NCI-H748 (cell line): ENCODE measurements around the gene UBAP2L.
A peak's percentile ranks its signal among the peaks of the same experiment; 100 is the strongest.

ENCODE experiments used
- DNase-seq: peaks from one replicate; lab custom pipeline; 2025; ENCODE audit not compliant: unreplicated experiment; lab: John Stamatoyannopoulos, UW

Gene UBAP2L, protein sequence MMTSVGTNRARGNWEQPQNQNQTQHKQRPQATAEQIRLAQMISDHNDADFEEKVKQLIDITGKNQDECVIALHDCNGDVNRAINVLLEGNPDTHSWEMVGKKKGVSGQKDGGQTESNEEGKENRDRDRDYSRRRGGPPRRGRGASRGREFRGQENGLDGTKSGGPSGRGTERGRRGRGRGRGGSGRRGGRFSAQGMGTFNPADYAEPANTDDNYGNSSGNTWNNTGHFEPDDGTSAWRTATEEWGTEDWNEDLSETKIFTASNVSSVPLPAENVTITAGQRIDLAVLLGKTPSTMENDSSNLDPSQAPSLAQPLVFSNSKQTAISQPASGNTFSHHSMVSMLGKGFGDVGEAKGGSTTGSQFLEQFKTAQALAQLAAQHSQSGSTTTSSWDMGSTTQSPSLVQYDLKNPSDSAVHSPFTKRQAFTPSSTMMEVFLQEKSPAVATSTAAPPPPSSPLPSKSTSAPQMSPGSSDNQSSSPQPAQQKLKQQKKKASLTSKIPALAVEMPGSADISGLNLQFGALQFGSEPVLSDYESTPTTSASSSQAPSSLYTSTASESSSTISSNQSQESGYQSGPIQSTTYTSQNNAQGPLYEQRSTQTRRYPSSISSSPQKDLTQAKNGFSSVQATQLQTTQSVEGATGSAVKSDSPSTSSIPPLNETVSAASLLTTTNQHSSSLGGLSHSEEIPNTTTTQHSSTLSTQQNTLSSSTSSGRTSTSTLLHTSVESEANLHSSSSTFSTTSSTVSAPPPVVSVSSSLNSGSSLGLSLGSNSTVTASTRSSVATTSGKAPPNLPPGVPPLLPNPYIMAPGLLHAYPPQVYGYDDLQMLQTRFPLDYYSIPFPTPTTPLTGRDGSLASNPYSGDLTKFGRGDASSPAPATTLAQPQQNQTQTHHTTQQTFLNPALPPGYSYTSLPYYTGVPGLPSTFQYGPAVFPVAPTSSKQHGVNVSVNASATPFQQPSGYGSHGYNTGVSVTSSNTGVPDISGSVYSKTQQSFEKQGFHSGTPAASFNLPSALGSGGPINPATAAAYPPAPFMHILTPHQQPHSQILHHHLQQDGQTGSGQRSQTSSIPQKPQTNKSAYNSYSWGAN

DNA sequence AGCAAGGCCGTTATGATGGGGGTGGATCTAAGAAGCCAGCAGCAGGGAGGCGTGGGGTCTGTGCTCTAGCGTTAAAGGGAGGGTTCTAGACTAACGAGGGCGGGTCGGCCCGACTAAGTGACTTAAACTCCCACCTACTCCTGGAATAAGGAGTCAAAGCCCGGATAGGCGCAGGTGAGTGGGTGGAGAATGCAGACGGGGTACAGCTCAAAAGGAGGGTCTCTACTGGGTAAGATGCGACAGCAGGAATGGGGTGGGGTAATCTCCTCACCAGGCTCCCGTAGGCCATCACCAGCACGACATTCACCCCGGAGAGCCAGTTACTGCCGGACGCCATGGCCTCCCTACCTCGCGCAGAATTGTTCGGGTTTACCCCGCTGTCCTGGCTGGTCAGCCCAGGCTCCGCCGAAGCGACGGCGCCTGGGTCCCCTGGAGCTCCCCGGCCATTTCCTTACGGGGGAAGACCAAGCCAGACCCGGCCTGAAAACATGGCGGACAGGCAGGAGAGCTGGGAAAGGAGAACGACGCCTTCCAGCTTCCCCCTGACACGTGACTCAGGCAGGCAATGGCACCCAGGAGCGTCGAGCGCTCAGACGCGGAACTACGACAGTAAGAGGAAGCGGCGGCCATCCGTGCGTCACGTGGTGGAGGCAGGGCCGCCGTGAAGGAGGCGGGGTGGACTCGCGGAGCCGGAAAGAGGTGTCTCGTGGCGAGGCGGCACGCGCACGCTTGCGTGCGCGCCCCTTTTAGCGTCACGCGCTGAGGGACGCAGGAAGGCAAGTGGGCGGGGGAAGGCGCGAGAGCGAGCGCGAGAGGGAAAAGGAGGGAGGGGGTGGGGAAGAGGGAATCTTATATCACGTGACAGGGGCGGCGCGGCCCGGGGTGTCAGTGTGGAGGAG, at the start of gene UBAP2L:
Gene UBAP2L (plus strand): TSS at position 885 of the 899 bp plus-strand sequence. CDS start 4,169 bp downstream, outside the sequence.
- DNase-seq, result peak; percentile 100

DNA sequence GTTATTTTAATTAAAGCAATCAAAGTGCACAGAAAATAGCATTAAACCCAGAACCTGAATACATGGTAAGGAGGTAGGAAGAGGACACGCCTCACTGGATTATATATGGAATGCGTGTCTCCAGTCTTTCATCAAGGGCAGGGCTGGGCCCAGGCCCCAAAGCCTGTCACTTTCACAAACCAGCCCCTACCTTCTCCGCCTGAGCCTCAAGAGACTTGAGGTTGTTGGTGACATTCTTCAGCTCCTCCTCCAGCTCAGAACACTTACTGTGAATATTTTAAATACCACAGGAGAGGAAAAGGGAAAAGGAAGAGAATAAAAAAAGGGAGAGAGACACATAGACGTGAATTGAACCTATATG, 49.6 kb upstream of the UBAP2L start:
- no peak for DNase-seq

DNA sequence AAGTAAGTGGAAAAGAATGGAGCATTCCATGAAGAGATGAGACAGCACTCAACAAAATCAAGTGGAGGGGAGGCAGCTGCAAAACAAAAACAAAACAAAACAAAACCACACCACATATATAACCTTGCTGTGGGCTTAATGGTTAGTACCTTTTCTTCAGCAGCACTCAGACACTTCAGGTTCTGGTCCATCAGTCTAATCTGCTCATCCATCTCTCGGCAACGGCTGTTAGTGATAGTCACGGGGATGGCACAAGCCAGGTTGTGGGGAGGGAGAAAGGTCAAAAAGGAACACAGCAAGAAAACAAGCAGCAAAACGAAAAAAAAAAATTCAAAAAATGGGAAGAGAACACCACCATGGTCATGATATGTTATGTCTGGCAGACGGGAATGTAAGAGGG, 48.9 kb upstream of the UBAP2L start:
- DNase-seq, result no peak

DNA sequence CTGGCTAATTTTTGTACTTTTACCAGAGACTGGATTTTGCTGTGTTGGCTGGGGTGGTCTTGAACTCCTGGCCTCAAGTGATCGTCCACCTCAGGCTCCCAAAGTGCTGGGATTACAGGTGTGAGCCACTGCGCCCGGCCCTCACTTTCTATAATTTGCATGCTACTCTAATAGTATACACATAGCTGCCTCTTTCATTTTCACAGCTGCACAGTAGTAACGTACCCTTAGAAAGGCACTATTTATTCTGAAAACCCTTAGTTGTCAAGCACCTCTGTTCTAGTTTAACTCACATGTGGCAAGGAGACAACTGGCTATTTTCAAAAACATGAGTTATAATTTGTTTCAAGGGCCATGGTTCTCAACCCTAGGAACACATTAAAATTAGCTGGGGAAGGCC, 46.1 kb upstream of the UBAP2L start:
- no peak for DNase-seq

DNA sequence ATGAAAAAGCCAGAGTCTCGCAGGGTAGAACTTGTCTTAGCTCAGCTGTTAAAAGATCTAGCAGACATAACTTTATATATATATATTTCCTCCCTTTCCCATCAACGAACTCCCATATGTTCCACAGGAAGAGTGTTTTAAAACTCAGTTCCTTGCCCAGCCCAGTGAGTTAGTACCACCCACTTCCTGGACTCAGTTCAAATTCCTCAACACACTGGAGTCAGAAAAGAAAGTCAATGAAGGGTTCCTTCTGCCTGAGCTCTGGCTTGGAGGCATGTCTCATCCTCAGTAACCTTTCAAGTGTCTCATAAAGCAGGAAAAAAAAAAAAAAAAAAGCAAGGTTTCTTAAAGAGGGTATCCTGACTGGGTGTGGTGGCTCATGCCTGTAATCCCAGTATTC, 44.4 kb upstream of the UBAP2L start:
- DNase-seq, result no peak

DNA sequence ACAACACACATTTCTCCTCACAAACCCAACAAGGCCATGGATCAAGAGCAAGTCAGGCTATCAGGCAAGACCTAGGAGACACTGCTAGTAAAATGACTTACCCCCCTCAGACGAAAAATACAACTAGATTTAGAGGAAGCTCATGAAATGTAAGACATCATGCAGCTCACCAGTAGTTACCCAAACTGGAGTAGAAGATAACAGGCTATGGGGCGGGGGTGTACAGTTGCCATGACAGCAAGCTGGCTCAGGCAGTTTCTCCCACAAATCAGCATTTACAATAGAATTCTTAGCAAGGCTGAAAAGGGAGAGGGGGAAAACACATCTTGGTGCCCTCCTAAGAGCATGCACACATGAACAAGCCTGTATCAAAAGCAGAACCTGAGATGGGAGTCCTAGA, 42.7 kb upstream of the UBAP2L start:
- no peak for DNase-seq

DNA sequence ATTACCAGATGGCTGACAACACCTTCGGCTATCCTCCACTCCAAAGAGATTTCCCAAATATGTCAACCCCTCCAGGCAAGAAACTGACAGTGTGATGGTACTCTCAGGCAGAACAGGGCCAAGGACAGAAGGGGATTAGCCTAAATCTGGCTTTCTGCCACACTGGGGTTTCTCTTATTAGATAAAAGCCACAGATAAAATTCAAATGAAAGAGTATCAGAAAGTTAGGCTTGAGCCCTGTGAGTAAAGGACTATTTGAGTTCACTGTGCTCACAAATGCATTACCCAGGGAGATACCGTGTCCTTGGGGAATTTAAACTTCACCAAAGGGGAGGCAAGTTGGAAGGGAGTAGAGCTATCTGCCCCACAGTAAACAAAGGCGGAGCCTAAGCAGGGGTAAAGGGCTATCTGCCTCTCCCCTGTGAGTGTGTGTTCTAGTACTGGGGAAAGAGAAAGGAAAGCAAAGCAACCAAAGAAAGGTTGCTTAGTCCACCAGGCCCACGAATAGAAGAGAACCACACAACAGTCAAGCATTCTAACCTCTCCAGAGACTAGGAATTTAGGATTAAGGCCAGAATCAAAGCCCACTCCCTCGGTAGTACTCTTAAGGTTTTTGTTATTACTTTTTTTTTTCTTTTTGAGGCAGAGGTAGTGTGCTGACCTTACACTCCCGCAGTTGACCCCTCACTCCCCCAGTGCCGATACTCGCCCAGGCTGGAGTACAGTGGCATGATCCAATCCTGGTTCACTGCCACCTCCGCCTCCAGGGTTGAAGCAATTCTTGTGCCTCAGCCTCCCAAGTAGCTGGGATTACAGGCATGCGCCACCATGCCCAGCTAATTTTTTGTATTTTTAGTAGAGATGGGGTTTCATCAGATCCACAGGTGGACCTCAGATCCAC, 41.6 kb upstream of the UBAP2L start:
- no peak for DNase-seq

DNA sequence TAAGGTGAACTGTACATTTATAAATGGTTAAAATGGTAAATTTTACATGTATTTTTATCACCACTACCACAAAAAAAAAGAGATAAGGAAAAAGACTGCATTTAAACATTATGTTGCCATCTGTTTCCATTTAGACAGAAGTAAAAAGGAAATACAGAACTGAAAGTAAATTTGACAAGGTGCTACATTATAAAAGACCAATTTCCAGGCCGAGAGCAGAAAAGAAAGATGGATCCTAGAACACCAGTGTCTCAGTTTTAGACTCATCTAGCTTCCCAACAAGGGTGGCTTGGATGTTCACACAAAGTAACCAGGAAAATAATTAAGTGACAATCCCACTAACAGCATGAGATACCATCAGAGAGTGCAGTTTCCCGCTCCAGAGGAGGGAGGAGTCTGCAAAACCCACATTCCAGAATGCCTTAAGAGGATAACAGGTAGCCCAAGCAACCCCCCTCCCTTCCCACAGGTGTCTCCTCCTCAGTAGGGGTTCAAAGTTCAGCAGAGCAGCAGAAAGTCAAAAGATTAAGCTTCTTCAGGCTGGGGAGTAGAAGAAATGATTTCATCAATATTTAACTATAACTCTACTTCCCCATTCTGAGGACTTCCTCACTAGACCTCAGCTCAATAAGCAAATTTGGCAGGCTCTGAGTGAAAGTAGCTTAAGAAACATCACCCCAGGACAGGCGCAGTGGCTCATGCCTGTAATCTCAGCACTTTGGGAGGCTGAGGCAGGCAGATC, 40.6 kb upstream of the UBAP2L start:
- DNase-seq, result no peak

DNA sequence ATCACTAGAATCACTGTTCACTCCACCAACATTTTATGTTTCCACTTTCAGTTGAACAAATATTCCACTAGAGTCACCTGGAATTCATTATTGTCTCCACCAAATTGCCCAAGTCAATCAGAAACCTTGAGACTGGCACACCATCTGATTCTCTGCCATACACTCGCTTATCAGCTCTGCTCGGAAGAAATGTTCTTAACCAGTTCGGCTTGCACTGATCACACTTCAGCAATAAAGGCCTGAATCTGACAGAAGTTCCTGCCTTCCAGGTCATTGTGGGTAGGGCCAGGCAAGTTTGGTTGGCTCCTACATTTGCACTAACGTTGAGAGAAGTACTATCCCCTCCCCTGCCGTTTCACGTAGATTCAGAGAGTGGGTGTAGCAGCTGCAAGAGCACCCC, 38.8 kb upstream of the UBAP2L start:
- DNase-seq, result no peak

DNA sequence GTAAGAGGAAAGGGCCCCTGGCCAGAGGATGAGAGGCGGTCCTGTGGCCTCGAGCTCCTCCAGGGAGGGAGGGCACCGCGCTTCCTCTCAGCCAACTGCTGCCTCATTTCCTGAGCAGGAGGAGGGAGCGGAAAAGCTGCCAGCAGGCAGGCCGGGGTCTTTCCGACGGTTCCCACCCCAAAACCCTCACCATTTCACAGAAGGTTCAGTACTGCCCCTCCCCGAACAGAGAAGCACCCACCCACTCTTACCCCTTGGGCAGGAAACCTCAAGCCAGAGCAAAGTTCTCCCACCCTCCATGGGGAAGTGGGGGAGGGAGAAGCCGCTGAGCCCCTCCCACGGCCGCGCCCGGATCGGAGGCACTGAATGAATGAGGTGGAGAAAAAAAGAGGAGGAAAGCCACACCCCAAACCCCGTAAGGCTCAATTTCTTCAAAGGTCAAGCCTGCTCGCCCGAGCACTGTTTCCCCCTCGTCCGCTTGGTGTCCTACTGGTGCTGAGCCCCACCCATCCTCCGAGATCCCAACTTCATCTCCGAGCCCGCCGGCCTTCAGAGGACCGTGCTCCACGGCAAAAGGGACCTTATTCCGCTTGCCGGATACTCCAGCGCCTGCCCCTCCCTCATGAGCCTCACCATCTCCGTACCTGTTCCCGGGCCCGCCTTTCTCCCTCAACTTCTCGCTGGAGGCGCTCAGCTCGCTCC, 38.3 kb upstream of the UBAP2L start:
- DNase-seq, result peak; percentile 58

DNA sequence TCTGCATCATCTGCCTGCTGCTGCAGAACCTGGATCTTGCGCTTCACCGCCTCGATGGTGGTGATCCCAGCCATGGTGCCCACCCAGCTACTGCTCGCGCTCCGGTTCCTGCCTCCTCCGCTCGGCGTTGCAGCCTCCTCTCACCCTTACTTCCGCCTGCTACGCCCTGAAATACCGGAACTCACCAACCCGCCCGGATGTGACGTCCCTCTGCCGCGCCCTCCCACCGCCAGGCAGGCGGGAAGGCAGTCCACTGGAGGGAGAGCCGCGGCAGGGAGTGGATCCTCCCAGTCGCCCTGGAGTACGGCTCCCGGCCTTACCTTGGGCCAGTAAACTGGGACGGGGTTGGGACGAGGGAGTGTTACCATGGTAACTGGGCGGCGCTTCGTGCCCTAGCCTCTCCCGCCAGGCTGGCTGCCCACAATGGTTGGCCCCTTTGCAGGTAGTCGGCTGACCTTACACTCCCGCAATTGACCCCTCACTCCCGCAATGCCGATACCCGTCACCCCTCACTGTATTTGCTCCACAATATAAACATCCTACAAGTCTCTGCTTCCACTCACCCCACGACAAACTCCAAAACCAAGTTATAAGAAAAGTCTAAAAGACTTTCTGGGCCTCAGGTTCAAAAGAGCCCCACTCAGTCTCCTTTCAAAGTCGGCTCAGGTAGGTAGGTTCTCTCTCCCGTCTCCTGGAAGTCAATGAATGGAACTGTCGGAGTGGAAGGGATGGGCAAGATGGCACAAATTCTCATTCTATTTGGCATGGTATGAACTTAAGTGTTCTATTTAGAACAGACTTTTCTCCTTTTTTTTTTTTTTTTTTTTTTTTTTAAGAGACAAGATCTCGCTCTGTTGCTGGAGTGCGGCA, 37.5 kb upstream of the UBAP2L start:
- peak; percentile 99 for DNase-seq

DNA sequence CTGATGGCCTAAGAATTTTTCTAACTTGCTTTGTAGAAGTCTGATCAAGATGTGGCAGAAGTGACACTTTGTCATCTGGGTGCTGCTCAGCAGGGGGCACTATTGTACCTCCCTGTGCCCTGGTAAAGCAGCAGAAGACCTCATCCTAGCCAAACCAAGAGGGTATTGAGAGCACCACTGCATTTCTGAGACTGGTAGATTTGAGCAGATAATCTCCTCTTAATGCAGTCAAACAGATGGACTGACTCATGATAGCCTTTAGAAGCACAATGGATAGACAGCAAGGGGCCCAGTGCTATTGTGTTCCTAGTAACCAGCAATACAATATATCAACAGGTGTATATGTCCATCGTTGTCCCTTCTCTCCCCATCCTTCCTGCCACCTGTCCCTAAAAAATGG, 34.6 kb upstream of the UBAP2L start:
- peak; percentile 68 for DNase-seq

DNA sequence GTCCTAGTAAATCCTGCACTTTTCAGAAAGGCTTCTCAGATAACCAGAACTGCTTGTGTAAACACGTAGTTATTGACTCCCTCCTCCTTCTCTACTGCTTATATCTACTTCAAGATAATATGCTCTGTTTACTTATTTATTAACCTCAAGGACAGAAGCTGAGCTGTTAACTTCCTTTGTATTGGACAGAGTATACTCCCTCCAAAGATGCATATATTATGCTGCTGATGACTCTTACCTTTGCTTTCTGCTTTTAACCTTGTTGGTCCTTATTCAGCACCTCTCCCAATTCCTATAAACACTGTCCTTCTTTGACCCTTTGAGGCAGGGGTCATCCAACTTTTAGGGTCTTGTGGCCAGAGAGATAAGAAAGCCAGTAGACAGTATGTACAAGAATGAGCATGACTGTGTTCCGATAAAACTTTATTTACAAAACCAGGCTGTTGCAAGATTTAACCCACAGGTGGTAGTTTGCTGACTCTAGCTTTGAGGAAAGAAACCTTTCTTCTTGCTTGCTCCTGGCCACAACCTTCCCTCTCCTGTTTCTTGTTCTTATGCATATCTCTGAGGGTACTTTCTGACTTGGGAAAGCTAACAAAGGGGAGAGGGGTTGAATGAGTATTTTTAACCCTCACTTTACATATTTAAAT, 33.8 kb upstream of the UBAP2L start:
- peak; percentile 10 for DNase-seq

DNA sequence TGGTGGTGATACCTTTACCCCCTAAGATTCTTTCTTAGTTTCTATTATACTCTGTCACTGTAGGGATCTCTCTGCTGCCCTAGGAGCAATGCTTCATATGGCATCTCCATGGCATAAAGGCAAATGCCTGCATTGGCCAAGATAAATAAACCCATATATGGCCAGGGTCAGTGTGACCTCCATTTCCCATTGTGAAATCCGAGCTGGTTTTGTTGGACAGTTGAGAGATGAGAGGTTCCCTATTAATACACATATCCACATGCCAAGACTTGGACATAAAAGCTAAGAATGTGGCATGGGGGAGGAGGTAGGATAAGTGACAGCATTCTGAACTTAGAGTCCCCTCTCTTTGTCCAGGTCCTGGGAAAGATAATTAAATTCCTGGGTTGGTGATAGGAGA, 30.2 kb upstream of the UBAP2L start:
- DNase-seq, result no peak

DNA sequence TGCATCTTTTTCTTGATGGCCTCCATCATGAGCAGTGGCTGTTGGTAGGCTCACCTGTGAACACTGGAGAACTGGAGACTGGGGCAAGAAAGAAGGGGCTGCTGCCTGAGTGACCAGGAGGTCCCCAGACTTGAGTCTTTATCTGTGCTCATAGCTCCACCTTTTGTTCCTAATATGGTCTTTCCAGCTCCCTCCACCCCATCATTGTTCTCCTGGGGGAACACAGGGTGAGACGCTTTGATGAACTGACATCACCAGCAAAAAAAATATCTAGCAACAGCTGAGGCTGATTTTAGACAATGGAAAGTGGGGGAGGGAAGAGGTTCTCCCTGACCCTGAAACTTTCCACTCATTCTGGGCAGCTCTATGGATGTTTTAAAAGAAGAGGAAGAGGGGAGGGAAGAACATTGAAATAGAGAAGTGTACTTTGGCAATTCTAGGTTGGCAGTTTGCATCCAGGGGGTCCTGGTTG, 28.7 kb upstream of the UBAP2L start, which contains the start of gene TPM3:
Gene TPM3 (minus strand): TSS at position 111 of the 472 bp plus-strand sequence. CDS start 82 bp downstream, at position 29.
- DNase-seq, result no peak

DNA sequence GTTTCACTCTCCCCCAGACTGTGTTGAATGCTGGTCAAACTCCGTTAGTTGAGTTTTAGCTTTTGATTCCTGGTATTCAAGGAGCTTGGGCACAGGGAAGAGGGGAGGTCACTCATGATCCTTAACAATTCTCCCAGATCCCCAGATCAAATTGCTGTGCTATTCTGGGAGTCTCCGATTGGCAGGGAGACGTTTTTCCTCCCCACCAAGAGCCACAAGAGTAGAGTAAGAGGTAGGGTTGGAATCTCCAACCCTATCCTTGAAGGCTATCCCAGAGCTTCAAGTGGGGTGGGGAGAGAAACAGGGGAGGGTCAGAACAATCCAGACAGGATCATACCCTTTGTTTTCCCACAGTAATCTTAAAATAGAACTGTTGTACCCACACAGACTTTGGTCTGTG, 28.3 kb upstream of the UBAP2L start:
- DNase-seq, result no peak

DNA sequence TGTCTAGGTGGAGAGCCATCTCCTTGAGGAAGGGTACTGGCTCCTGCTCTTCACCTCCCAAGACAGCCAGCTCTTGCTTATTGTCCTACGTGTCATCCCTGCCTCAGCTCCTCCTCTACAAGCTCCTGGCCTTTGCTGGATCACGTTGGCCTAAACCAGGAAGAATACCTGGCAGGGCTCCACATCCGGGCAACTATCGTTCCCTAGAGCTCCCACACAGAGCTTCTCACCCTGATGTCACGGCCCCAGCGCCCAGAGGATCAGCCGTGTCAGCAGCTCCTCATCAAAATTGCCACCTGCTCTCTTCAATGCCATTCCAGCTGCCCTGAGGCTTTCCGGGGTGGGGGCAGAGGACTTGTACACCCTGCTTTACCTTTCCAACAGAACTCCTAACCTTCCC, 26.9 kb upstream of the UBAP2L start:
- DNase-seq, result peak; percentile 20
